ENCODE results near the gene ATP6V0D1. TPM values are rescaled to one million over a fixed set of nuclear protein-coding genes. Genes with fewer than 3 reads are reported as not detected.

The ATP6V0D1 gene
- total RNA-seq, 2 donors from 2014 or later: 53.7 to 102 TPM

- Histone ChIP-seq H3K27me3 (no peaks in the 10 kb centered on the region), H3K4me3 (no peak overlapping the region), H3K36me3 (replicated peaks in 1 of 2; ENCODE audit: insufficient read depth in 1 of 2, low read depth in 2 of 2) (no peaks in the 10 kb centered on the region), H3K27ac (no peak overlapping the region), H3K9me3 (no peaks in the 10 kb centered on the region), H3K4me1 (peaks cover 54% of the 10 kb centered on the region)
- ATAC-seq: no peak
- intact Hi-C loops (cut with DNase I): loop anchor here (5.0 kb wide), 1 partner anchor 40 kb away; no protein-coding TSS in a partner anchor
- TF ChIP-seq POLR2A (IDR thresholded peaks at IDR 0.05) (no peak), CTCF (IDR thresholded peaks at IDR 0.05) (no peak)
- DNase-seq: no peak
- 72 to 78% methylated on average over 7 of the region's 7 CpGs for WGBS, 2 donors
Measured at GRCh38 chr16:67426950-67427349, 54.0 kb downstream of the ATP6V0D1 start.

GRCh38 chr16:67426022-67426421, 54.9 kb downstream of the ATP6V0D1 start:
- Histone ChIP-seq H3K27me3 (no peaks in the 10 kb centered on the region), H3K27ac (no peak overlapping the region), H3K36me3 (replicated peaks in 1 of 2; ENCODE audit: insufficient read depth in 1 of 2, low read depth in 2 of 2) (no peaks in the 10 kb centered on the region), H3K4me1 (peaks cover 47% of the 10 kb centered on the region), H3K9me3 (no peaks in the 10 kb centered on the region), H3K4me3 (no peak overlapping the region)
- TF ChIP-seq POLR2A (IDR thresholded peaks at IDR 0.05) (no peak), CTCF (IDR thresholded peaks at IDR 0.05) (no peak)
- DNase-seq (no peak), ATAC-seq (no peak)
- WGBS, 2 donors: 78 to 85% methylated on average over 7 of the region's 7 CpGs
- intact Hi-C loops (cut with DNase I): loop anchor here (5.0 kb wide), 1 partner anchor 41 kb away; no protein-coding TSS in a partner anchor

GRCh38 chr16:67425580-67425979, 55.4 kb downstream of the ATP6V0D1 start:
- Histone ChIP-seq H3K4me1 (peaks cover 46% of the 10 kb centered on the region), H3K27ac (no peak overlapping the region), H3K36me3 (replicated peaks in 1 of 2; ENCODE audit: insufficient read depth in 1 of 2, low read depth in 2 of 2) (no peaks in the 10 kb centered on the region), H3K9me3 (no peaks in the 10 kb centered on the region), H3K4me3 (no peak overlapping the region), H3K27me3 (no peaks in the 10 kb centered on the region)
- ATAC-seq: no peak
- TF ChIP-seq CTCF (IDR thresholded peaks at IDR 0.05) (no peak), POLR2A (IDR thresholded peaks at IDR 0.05) (no peak)
- DNase-seq: no peak
- intact Hi-C loops (cut with DNase I): loop anchor here (5.0 kb wide), 1 partner anchor 42 kb away; no protein-coding TSS in a partner anchor
- 74 to 91% methylated on average over 4 of the region's 4 CpGs for WGBS, 2 donors

GRCh38 chr16:67425061-67425460, 55.9 kb downstream of the ATP6V0D1 start:
- no peak overlapping the region for H3K4me3 ChIP-seq
- intact Hi-C loops (cut with DNase I): loop anchor here (5.0 kb wide), 1 partner anchor 42 kb away; no protein-coding TSS in a partner anchor
- H3K27ac ChIP-seq: peak overlapping the region in 2 of 4 donors; percentile 59 to 65
- DNase-seq (no peak), ATAC-seq (no peak)
- H3K36me3 ChIP-seq (replicated peaks in 1 of 2; ENCODE audit: insufficient read depth in 1 of 2, low read depth in 2 of 2): no peaks in the 10 kb centered on the region
- WGBS, 2 donors: 55 to 64% methylated on average over 6 of the region's 6 CpGs
- H3K9me3 ChIP-seq: no peaks in the 10 kb centered on the region
- peaks cover 41% of the 10 kb centered on the region for H3K4me1 ChIP-seq
- TF ChIP-seq CTCF (IDR thresholded peaks at IDR 0.05): no peak
- TF ChIP-seq POLR2A (IDR thresholded peaks at IDR 0.05): no peak
- no peaks in the 10 kb centered on the region for H3K27me3 ChIP-seq

- Histone ChIP-seq H3K4me3 (no peak overlapping the region), H3K9me3 (no peaks in the 10 kb centered on the region), H3K4me1 (peaks cover 32% of the 10 kb centered on the region), H3K27ac (peak overlapping the region in 3 of 4 donors; percentile 37 to 65 (median 59)), H3K27me3 (no peaks in the 10 kb centered on the region), H3K36me3 (replicated peaks in 1 of 2; ENCODE audit: insufficient read depth in 1 of 2, low read depth in 2 of 2) (no peaks in the 10 kb centered on the region)
- 6 to 21% methylated on average over 5 of the region's 5 CpGs for WGBS, 2 donors
- peak; percentile 49 for ATAC-seq
- DNase-seq: no peak
- intact Hi-C loops (cut with DNase I): no loop called here
- no peak for TF ChIP-seq CTCF (IDR thresholded peaks at IDR 0.05)
- no peak for TF ChIP-seq POLR2A (IDR thresholded peaks at IDR 0.05)
Measured at GRCh38 chr16:67424261-67424615, 56.7 kb downstream of the ATP6V0D1 start.
